HepG2 (cell line): ENCODE results near the gene PTS. TPM values are rescaled to one million over a fixed set of nuclear protein-coding genes. Genes with fewer than 3 reads are reported as not detected.

Source experiments
- ATAC-seq: fragments of 200-7000 bp; cut with Tn5 transposase; 3 replicates; pipeline ENCODE4 v1.9.1; 2020; ENCODE audit warnings: mild to moderate bottlenecking, moderate library complexity
- BruUV-seq: library from RNA; stranded (reverse); fragments of 400-500 nt; replicated peaks from 2 replicates; lab custom pipeline; 2021; lab: Mats Ljungman, UMichigan
- CTCF ChIA-PET: fragments of 300-600 bp; formaldehyde crosslinking; extraction: SDS; loops from one replicate; lab custom pipeline; 2021; ENCODE audit warnings: low total read pairs, inconsistent platforms, low intra/inter-chr PET ratio; lab: Yijun Ruan, JAX
- POLR2A ChIA-PET: fragments of 350-600 bp; sonication (Branson Sonifier 250); formaldehyde crosslinking; loops from one replicate; lab custom pipeline; 2020; ENCODE audit warnings: antibody characterized with exemption, inconsistent platforms; lab: Yijun Ruan, JAX
- DNase-seq: peaks from one replicate; pipeline ENCODE4 v3.0.0-alpha.2; 2015; ENCODE audit warnings: low spot score
- FAIRE-seq: peaks from 3 replicates; lab custom pipeline; 2011; peaks lifted over from hg19 to GRCh38; lab: Jason Lieb, UNC
- H2AFZ ChIP-seq: one replicate; pipeline ENCODE4 v1.6.1; 2011; ENCODE audit warnings: low read length, inconsistent platforms
- H3K27ac ChIP-seq: fragments of 300-600 bp; 3 replicates; pipeline ENCODE4 v1.8.0; 2011; ENCODE audit warnings: mixed run types, mild to moderate bottlenecking, mixed read lengths, low read length, inconsistent platforms; ENCODE audit not compliant: insufficient read depth; ENCODE audit errors: extremely low read length
- H3K27me3 ChIP-seq, 2 experiments: fragments of 200-600 bp in 1 of 2; 2 replicates in 1 of 2; 3 replicates in 1 of 2; pipeline versions ENCODE4 v1.6.0 to v1.8.0; 2011; ENCODE audit warnings: low read length in 2 of 2, mild to moderate bottlenecking in 2 of 2, moderate library complexity in 2 of 2, inconsistent platforms in 1 of 2; ENCODE audit not compliant: insufficient read depth in 2 of 2, control insufficient read depth in 1 of 2
- H3K36me3 ChIP-seq, 2 experiments: fragments of 200-600 bp in 1 of 2; replicated peaks in 1 of 2; 2 replicates in 1 of 2; 3 replicates in 1 of 2; pipeline versions ENCODE4 v1.5.1 to v1.8.0; 2011; ENCODE audit warnings: low read length in 2 of 2, inconsistent platforms in 1 of 2; ENCODE audit not compliant: insufficient read depth in 2 of 2, control insufficient read depth in 1 of 2
- H3K4me1 ChIP-seq: 2 replicates; pipeline ENCODE4 v1.5.1; 2012; ENCODE audit warnings: low read length, inconsistent platforms; ENCODE audit not compliant: insufficient read depth
- H3K4me2 ChIP-seq: 2 replicates; pipeline ENCODE4 v1.6.0; 2011; ENCODE audit warnings: low read depth, low read length, inconsistent platforms
- H3K4me3 ChIP-seq, 3 experiments: fragments of 200-600 bp in 1 of 3; sonication (generic), shearing (Covaris generic) in 1 of 3; replicated peaks in 1 of 3; 2 replicates each; pipeline ENCODE4 v1.5.1; 2011 to 2016; ENCODE audit warnings: low read length in 3 of 3, inconsistent platforms in 2 of 3, low read depth in 2 of 3, mild to moderate bottlenecking in 2 of 3, control low read depth in 1 of 3, mixed read lengths in 1 of 3; ENCODE audit not compliant: insufficient read depth in 1 of 3
- H3K79me2 ChIP-seq: one replicate; pipeline ENCODE4 v1.6.1; 2011; ENCODE audit warnings: low read length, inconsistent platforms; ENCODE audit not compliant: insufficient read depth
- H3K9ac ChIP-seq: 2 replicates; pipeline ENCODE4 v1.6.0; 2011; ENCODE audit warnings: mild to moderate bottlenecking, low read depth, low read length, inconsistent platforms; ENCODE audit not compliant: insufficient read depth
- H3K9me3 ChIP-seq: 2 replicates; pipeline ENCODE4 v1.5.1; 2012; ENCODE audit warnings: mild to moderate bottlenecking, low read length
- H4K20me1 ChIP-seq: 2 replicates; pipeline ENCODE4 v1.6.0; 2011; ENCODE audit warnings: inconsistent platforms, mild to moderate bottlenecking, low read length, moderate library complexity; ENCODE audit not compliant: insufficient read depth
- SIN3B ChIP-seq: fragments of 150-350 bp; IDR thresholded peaks from 2 replicates; pipeline ENCODE4 v1.6.1; 2014; ENCODE audit warnings: low read length
- SMAD3 ChIP-seq: sonication (generic); formaldehyde crosslinking; IDR thresholded peaks from 2 replicates; pipeline ENCODE4 v1.4.0; 2020; ENCODE audit warnings: missing genetic modification reagents
- TOPORS ChIP-seq: sonication (generic); formaldehyde crosslinking; IDR thresholded peaks from 2 replicates; pipeline ENCODE4 v1.8.0; 2023; ENCODE audit warnings: mild to moderate bottlenecking, missing genetic modification reagents
- ZNF12 ChIP-seq: sonication (generic); formaldehyde crosslinking; IDR thresholded peaks from 2 replicates; pipeline ENCODE4 v1.5.0; 2020; ENCODE audit warnings: missing genetic modification reagents
- ZNF558 ChIP-seq: sonication (generic); formaldehyde crosslinking; IDR thresholded peaks from 2 replicates; pipeline ENCODE4 v1.9.0; 2022; ENCODE audit warnings: mild to moderate bottlenecking, missing genetic modification reagents, borderline replicate concordance
- ZNF607 ChIP-seq: sonication (generic); formaldehyde crosslinking; IDR thresholded peaks from 2 replicates; pipeline ENCODE4 v1.5.1; 2020; ENCODE audit warnings: missing genetic modification reagents, mild to moderate bottlenecking, borderline replicate concordance
- ZNF672 ChIP-seq: sonication (generic); formaldehyde crosslinking; IDR thresholded peaks from 2 replicates; pipeline ENCODE4 v1.8.1; 2022; ENCODE audit warnings: missing genetic modification reagents
- ZNF747 ChIP-seq: sonication (generic); formaldehyde crosslinking; IDR thresholded peaks from 2 replicates; pipeline ENCODE4 v1.8.1; 2023; ENCODE audit warnings: missing genetic modification reagents, mild to moderate bottlenecking, borderline replicate concordance
- ZNF788 ChIP-seq: sonication (generic); formaldehyde crosslinking; IDR thresholded peaks from 2 replicates; pipeline ENCODE4 v1.5.0; 2020; ENCODE audit warnings: mild to moderate bottlenecking, missing genetic modification reagents, borderline replicate concordance
- WGBS: methylation state at CpG from one replicate; pipeline ENCODE4 v1.1.6; 2017; ENCODE audit warnings: low lambda C conversion rate; 5-methylcytosine and 5-hydroxymethylcytosine counted together
- in situ Hi-C: cut with HindIII; loops from 2 replicates; pipeline ENCODE4 v1.10.0; 2017; ENCODE audit warnings: low pct_unique_long_range_greater_than_20kb; ENCODE audit not compliant: extremely low pct_ligation_motif_present
- intact Hi-C: fragments of 100-400 bp; cut with micrococcal nuclease; formaldehyde crosslinking; loops from one replicate; pipeline ENCODE4 v1.10.0; 2022; ENCODE audit not compliant: unreplicated experiment
- polyA plus RNA-seq, 8 experiments: library from polyadenylated mRNA; depleted of rRNA in 3 of 8; stranded (reverse) in 7 of 8; unstranded in 1 of 8; fragments of >200 nt; fragmentation: Illumina TruSeq in 4 of 8; extraction: Trizol in 4 of 8; gene quantifications; 2 replicates each; pipeline versions ENCODE4 v1.2.1 to v1.2.3, GENCODE V29; 2011 to 2016; ENCODE audit warnings: low read depth in 4 of 8, missing spikeins in 1 of 8, mixed read lengths in 1 of 8; ENCODE audit not compliant: insufficient read depth in 1 of 8
- total RNA-seq, 5 experiments: library from RNA; depleted of rRNA; stranded (reverse); fragments of >200 nt; fragmentation: Illumina TruSeq; extraction: Trizol; gene quantifications; 2 replicates each; pipeline ENCODE4 v1.2.3, GENCODE V29; 2016; ENCODE audit warnings: low read depth in 1 of 5
- TF ChIP-seq, protein P1 (sequence below): sonication (generic); formaldehyde crosslinking; IDR thresholded peaks from 2 replicates; pipeline ENCODE4 v1.8.0; 2022; ENCODE audit warnings: mild to moderate bottlenecking, missing genetic modification reagents; ENCODE audit not compliant: insufficient replicate concordance
- TF ChIP-seq, protein P2 (sequence below): sonication (generic); formaldehyde crosslinking; conservative IDR thresholded peaks from 2 replicates; pipeline ENCODE4 v1.8.1; 2023; ENCODE audit warnings: missing genetic modification reagents
- TF ChIP-seq, protein P3 (sequence below): sonication (generic); formaldehyde crosslinking; IDR thresholded peaks from 2 replicates; pipeline ENCODE4 v1.4.0; 2020; ENCODE audit warnings: missing genetic modification reagents
- TF ChIP-seq, protein P4 (sequence below): IDR thresholded peaks from 2 replicates; pipeline ENCODE4 v1.6.1; 2016; ENCODE audit warnings: missing compliant biosample characterization, missing genetic modification reagents, borderline replicate concordance

Gene PTS
- total and polyA plus RNA-seq, 2 of the 13 experiments (the other 11 are each of a cell fraction or from before 2014, with no cell fraction given), result 33.6 to 49.3 TPM

DNA sequence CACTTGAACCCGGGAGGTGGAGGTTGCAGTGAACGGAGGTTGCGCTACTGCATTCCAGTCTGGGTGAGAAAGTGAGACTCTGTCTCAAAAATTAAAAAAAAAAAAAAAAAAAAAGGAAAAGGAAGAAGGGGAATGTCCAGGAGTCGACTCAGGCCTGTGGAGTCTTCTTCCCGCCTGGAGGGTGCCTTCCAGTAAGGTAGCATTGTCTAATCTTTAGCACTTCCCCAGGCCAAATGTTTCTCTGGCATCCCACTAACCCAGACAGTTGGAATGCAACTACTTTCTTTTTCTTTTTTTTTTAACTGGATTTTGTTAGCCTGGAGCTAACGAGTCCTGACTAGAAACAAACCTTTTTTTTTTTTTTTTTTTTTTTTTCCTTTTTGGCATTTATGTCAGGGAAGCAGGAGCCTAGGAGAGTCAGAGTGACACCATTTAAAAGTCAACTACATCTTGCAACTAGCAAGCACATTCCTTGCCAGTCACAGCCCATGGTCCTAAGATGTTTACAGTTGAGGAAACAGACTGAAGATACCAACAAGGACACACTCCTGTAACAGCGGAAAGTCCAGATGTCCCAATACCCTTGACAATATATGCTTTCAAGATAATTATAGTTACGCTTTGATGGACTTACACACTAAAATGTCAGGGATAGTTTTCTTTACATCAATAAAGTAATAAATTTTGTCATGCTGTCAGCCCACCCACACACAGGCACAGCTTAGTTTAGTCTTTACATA lies 23.8 kb downstream of the PTS start:
- Histone ChIP-seq H3K4me1 (no peaks in the 10 kb centered on the region), H2AFZ (no peak overlapping the region), H3K36me3 (no peaks in the 10 kb centered on the region), H3K4me2 (no peak overlapping the region), H3K4me3 (no peak overlapping the region), H3K27me3 (no peaks in the 10 kb centered on the region), H3K27ac (no peak overlapping the region), H3K9ac (no peak overlapping the region), H3K79me2 (no peaks in the 10 kb centered on the region), H3K9me3 (no peaks in the 10 kb centered on the region), H4K20me1 (no peaks in the 10 kb centered on the region)
- in situ Hi-C loops (no loop called here), intact Hi-C loops (no loop called here)
- FAIRE-seq (no peak), DNase-seq (no peak), ATAC-seq (no peak)
- 92% methylated on average over 8 of the region's 8 CpGs for WGBS
- BruUV-seq, result no TSS peak
- CTCF ChIA-PET, result no interaction called here
- POLR2A ChIA-PET, result no interaction called here
- TF ChIP-seq ZNF747 (CRISPR knock-in tag) (no peak), ZNF672 (CRISPR knock-in tag) (no peak), ZNF12 (CRISPR knock-in tag) (no peak), SIN3B (no peak), ZNF607 (CRISPR knock-in tag) (no peak), SMAD3 (CRISPR knock-in tag) (no peak), ZNF788 (CRISPR knock-in tag) (no peak), TOPORS (no peak), ZNF558 (CRISPR knock-in tag) (no peak)
- TF ChIP-seq, protein P1, sequence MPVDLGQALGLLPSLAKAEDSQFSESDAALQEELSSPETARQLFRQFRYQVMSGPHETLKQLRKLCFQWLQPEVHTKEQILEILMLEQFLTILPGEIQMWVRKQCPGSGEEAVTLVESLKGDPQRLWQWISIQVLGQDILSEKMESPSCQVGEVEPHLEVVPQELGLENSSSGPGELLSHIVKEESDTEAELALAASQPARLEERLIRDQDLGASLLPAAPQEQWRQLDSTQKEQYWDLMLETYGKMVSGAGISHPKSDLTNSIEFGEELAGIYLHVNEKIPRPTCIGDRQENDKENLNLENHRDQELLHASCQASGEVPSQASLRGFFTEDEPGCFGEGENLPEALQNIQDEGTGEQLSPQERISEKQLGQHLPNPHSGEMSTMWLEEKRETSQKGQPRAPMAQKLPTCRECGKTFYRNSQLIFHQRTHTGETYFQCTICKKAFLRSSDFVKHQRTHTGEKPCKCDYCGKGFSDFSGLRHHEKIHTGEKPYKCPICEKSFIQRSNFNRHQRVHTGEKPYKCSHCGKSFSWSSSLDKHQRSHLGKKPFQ, result no peak
- TF ChIP-seq, protein P2, sequence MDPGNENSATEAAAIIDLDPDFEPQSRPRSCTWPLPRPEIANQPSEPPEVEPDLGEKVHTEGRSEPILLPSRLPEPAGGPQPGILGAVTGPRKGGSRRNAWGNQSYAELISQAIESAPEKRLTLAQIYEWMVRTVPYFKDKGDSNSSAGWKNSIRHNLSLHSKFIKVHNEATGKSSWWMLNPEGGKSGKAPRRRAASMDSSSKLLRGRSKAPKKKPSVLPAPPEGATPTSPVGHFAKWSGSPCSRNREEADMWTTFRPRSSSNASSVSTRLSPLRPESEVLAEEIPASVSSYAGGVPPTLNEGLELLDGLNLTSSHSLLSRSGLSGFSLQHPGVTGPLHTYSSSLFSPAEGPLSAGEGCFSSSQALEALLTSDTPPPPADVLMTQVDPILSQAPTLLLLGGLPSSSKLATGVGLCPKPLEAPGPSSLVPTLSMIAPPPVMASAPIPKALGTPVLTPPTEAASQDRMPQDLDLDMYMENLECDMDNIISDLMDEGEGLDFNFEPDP, result no peak
- TF ChIP-seq, protein P3, sequence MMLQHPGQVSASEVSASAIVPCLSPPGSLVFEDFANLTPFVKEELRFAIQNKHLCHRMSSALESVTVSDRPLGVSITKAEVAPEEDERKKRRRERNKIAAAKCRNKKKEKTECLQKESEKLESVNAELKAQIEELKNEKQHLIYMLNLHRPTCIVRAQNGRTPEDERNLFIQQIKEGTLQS (CRISPR knock-in tag), result no peak
- TF ChIP-seq, protein P4, sequence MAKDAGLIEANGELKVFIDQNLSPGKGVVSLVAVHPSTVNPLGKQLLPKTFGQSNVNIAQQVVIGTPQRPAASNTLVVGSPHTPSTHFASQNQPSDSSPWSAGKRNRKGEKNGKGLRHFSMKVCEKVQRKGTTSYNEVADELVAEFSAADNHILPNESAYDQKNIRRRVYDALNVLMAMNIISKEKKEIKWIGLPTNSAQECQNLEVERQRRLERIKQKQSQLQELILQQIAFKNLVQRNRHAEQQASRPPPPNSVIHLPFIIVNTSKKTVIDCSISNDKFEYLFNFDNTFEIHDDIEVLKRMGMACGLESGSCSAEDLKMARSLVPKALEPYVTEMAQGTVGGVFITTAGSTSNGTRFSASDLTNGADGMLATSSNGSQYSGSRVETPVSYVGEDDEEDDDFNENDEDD (CRISPR knock-in tag), result no peak
